Measurements from ENCODE around the gene BCL2L13. TPM values are rescaled to one million over a fixed set of nuclear protein-coding genes. Genes with fewer than 3 reads are reported as not detected.

The BCL2L13 gene
- polyA plus RNA-seq, 1 experiment: 74.3 TPM

DNA sequence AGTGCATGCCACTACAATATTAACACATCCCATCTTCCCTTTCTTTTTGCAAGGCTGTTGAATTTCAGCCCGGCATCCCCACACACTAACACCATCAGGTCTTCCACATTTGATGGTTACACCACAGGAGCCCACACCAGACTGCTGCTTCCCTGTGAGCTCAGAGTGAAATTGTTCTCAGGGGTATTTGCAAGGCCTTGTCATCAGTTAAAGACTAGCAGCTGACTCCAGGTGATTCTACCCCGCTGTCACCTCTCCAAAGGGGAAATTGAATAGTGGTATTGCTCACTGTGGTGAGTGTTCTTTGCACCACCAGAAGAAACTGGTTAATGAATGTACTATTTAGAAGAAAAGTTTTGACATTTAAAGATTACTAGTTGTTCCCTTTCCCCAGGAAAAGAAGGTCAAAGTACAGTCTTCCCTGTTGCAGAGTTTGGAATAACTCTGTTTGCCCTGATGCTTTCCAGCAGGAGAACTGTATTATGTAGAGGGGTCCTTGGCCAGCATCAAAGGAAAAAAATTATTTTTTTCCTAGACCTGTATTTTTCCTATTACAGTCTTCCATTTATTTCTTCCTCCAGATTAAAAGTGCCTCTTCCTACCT, 93.8 kb downstream of the BCL2L13 start:
- Histone ChIP-seq H3K36me3 (ENCODE audit: control insufficient read depth, insufficient read depth, low read length) (peaks cover 12% of the 10 kb centered on the region; the same call in 1 of the 2 replicates), H3K4me3 (ENCODE audit: low read depth, low read length) (no peak overlapping the region), H3K27me3 (ENCODE audit: control insufficient read depth, insufficient read depth, low read length) (no peaks in the 10 kb centered on the region)
- TF ChIP-seq, protein P1, sequence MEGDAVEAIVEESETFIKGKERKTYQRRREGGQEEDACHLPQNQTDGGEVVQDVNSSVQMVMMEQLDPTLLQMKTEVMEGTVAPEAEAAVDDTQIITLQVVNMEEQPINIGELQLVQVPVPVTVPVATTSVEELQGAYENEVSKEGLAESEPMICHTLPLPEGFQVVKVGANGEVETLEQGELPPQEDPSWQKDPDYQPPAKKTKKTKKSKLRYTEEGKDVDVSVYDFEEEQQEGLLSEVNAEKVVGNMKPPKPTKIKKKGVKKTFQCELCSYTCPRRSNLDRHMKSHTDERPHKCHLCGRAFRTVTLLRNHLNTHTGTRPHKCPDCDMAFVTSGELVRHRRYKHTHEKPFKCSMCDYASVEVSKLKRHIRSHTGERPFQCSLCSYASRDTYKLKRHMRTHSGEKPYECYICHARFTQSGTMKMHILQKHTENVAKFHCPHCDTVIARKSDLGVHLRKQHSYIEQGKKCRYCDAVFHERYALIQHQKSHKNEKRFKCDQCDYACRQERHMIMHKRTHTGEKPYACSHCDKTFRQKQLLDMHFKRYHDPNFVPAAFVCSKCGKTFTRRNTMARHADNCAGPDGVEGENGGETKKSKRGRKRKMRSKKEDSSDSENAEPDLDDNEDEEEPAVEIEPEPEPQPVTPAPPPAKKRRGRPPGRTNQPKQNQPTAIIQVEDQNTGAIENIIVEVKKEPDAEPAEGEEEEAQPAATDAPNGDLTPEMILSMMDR (IDR thresholded peaks at IDR 0.05; ENCODE audit: insufficient read depth, low read depth, low read length): no peak
- ChIA-PET POLR2A (no interaction called here), CTCF (interaction anchor here (0.7 to 3.3 kb wide), 3 partner anchors 9 to 53 kb away, joined by 3 to 15 read pairs (median 3); no protein-coding TSS in a partner anchor)
- DNase-seq (ENCODE audit: low read depth): no peak

DNA sequence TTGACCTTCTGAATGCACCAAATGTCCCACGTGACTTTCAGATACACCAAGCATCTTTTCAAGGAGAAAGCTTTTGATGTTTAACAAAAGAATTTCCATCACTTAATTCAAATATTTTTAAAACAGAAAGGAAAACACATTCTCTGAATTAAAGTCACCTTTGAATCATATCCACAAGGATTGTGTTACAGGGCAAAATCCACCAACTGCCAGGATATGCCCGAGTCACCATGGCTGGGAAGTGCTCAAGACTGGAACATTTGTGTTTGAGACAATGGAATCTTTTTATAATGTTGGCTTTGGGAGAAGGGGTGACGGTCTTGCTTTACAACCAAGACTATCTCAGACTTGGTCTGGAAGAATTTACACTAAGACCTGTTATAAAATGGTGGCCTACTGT, 94.9 kb downstream of the BCL2L13 start:
- Histone ChIP-seq H3K27me3 (ENCODE audit: control insufficient read depth, insufficient read depth, low read length) (no peaks in the 10 kb centered on the region), H3K36me3 (ENCODE audit: control insufficient read depth, insufficient read depth, low read length) (peaks cover 12% of the 10 kb centered on the region), H3K4me3 (ENCODE audit: low read depth, low read length) (no peak overlapping the region)
- ChIA-PET CTCF (interaction anchor here (1.7 to 1.8 kb wide), 2 partner anchors 10 to 175 kb away, joined by 6 read pairs; no protein-coding TSS in a partner anchor), POLR2A (no interaction called here)
- no peak for DNase-seq (ENCODE audit: low read depth)
- TF ChIP-seq, protein P1 (IDR thresholded peaks at IDR 0.05; ENCODE audit: insufficient read depth, low read depth, low read length): no peak

DNA sequence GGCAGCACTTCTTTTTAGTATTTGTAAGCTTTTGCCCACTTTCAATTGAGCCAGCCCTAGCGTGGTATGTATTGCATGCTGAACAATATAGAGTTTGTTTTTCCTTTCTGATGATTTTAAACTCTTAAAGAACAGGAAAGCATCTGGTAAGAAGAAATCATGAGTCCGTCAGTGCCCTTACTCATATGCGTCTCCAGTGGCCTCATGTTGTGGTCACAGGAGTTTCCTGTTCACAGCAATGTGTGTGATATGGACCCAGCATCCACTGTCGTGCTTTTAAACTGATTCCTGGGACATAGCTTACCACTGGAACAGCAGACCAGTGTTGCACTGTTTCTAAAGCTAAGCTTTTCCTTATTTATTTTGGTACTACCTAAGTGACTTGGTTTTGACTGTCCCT, 95.6 kb downstream of the BCL2L13 start:
- Histone ChIP-seq H3K4me3 (ENCODE audit: low read depth, low read length) (no peak overlapping the region), H3K27me3 (ENCODE audit: control insufficient read depth, insufficient read depth, low read length) (no peaks in the 10 kb centered on the region), H3K36me3 (ENCODE audit: control insufficient read depth, insufficient read depth, low read length) (peaks cover 12% of the 10 kb centered on the region)
- ChIA-PET CTCF (interaction anchor here (1.7 to 1.8 kb wide), 2 partner anchors 10 to 176 kb away, joined by 6 read pairs; no protein-coding TSS in a partner anchor), POLR2A (interaction anchor here (0.6 kb wide), 1 partner anchor 78 kb away, joined by 8 read pairs; no protein-coding TSS in a partner anchor)
- DNase-seq (ENCODE audit: low read depth): no peak
- TF ChIP-seq, protein P1 (IDR thresholded peaks at IDR 0.05; ENCODE audit: insufficient read depth, low read depth, low read length): no peak

DNA sequence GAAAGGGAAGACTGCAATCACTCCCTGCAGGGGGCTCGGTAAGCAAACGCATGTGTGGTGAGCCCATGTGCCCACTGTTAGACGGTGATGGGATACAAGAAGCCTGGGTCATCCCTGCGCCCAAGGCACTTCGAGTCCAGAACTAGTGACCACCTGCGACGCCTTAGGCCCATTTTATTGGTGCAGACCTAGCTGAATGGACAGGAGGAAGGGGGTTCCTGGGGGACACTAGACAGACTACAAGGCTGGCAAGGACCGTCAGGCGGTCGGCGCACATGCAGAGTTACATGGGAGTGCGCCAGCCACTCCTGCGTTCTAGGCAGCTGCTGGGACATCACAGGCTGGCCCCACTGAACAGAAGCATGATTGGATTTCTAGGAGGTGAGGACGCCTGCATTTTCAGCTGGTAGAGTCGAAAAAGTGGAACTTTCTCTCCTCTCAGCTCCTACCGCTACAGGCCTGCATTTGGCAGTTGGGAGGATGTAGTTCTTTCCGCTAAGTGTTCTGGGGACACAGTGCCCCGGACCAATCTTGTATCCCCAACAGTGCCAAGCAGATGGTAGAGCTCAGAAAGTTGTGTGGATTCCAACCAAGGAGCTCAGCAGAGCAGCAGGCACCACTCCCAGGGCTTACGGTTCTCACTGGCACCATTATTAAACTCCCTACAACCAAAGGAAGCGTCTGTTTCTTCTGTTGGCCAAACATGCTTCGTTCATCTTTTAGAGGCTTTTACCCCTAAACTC, 100.0 kb downstream of the BCL2L13 start:
- POLR2A ChIA-PET: no interaction called here

More for the DNA sequence above, 100.0 kb downstream of the BCL2L13 start:
- no peak overlapping the region for H3K4me3 ChIP-seq (ENCODE audit: low read depth, low read length)
- DNase-seq (ENCODE audit: low read depth): no peak
- TF ChIP-seq, protein P1 (IDR thresholded peaks at IDR 0.05; ENCODE audit: insufficient read depth, low read depth, low read length): no peak
- no peaks in the 10 kb centered on the region for H3K27me3 ChIP-seq (ENCODE audit: control insufficient read depth, insufficient read depth, low read length)
- CTCF ChIA-PET: interaction anchor here (1.2 to 1.9 kb wide), 2 partner anchors 47 to 91 kb away, joined by 3 to 5 read pairs; no protein-coding TSS in a partner anchor
- peaks cover 16% of the 10 kb centered on the region for H3K36me3 ChIP-seq (ENCODE audit: control insufficient read depth, insufficient read depth, low read length)

Measured in BJ (cell line).